ENCODE results near the gene ZFAND2B. TPM values are rescaled to one million over a fixed set of nuclear protein-coding genes. Genes with fewer than 3 reads are reported as not detected.

Gene ZFAND2B
- total RNA-seq, 1 experiment from 2014 or later, result 19.5 TPM

DNA sequence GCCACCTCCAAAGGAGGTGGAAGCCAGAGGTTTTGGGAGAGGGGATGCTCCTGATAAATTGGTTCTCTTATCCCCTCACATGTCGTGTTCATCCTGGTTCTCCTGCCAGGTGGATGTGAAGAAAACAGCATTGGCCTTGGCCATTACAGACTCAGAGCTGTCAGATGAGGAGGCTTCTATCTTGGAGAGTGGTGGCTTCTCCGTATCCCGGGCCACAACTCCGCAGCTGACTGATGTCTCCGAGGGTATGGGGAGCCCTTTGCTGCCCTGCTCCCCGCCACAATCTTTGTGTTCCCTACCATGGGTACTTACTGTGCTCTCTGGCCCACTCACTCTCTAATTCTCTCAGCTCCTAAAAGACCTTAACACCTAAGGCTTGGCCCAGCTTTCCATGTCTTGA lies 25.1 kb upstream of the ZFAND2B start (continued):
- TF ChIP-seq IRF2 (CRISPR knock-in tag; IDR thresholded peaks at IDR 0.05; ENCODE audit: borderline replicate concordance, low read depth), result no peak
- no peak for TF ChIP-seq OVOL2 (CRISPR knock-in tag; IDR thresholded peaks at IDR 0.05; ENCODE audit: borderline replicate concordance)
- TF ChIP-seq PRRX2 (CRISPR knock-in tag; IDR thresholded peaks at IDR 0.05), result no peak
- TF ChIP-seq, protein P1, sequence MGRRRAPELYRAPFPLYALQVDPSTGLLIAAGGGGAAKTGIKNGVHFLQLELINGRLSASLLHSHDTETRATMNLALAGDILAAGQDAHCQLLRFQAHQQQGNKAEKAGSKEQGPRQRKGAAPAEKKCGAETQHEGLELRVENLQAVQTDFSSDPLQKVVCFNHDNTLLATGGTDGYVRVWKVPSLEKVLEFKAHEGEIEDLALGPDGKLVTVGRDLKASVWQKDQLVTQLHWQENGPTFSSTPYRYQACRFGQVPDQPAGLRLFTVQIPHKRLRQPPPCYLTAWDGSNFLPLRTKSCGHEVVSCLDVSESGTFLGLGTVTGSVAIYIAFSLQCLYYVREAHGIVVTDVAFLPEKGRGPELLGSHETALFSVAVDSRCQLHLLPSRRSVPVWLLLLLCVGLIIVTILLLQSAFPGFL (CRISPR knock-in tag; IDR thresholded peaks at IDR 0.05; ENCODE audit: borderline replicate concordance), result no peak
- TF ChIP-seq, protein P2, sequence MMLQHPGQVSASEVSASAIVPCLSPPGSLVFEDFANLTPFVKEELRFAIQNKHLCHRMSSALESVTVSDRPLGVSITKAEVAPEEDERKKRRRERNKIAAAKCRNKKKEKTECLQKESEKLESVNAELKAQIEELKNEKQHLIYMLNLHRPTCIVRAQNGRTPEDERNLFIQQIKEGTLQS (CRISPR knock-in tag; conservative IDR thresholded peaks at IDR 0.05), result no peak
- no peak for TF ChIP-seq SMAD4 (CRISPR knock-in tag; IDR thresholded peaks at IDR 0.05)
- TF ChIP-seq SOX15 (CRISPR knock-in tag; IDR thresholded peaks at IDR 0.05), result no peak
- TF ChIP-seq TEAD1 (CRISPR knock-in tag; IDR thresholded peaks at IDR 0.05), result no peak
- TF ChIP-seq, protein P3, sequence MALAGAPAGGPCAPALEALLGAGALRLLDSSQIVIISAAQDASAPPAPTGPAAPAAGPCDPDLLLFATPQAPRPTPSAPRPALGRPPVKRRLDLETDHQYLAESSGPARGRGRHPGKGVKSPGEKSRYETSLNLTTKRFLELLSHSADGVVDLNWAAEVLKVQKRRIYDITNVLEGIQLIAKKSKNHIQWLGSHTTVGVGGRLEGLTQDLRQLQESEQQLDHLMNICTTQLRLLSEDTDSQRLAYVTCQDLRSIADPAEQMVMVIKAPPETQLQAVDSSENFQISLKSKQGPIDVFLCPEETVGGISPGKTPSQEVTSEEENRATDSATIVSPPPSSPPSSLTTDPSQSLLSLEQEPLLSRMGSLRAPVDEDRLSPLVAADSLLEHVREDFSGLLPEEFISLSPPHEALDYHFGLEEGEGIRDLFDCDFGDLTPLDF (CRISPR knock-in tag; IDR thresholded peaks at IDR 0.05), result no peak
- no peak for TF ChIP-seq ZSCAN18 (CRISPR knock-in tag; IDR thresholded peaks at IDR 0.05)

GRCh38 chr2:219182331-219183150 lies 24.0 kb upstream of the ZFAND2B start:
- TF ChIP-seq, protein P2 (CRISPR knock-in tag; conservative IDR thresholded peaks at IDR 0.05), result no peak
- TF ChIP-seq ZSCAN18 (CRISPR knock-in tag; IDR thresholded peaks at IDR 0.05) (no peak), SMAD3 (CRISPR knock-in tag; IDR thresholded peaks at IDR 0.05; ENCODE audit: borderline replicate concordance) (no peak), TCF7 (CRISPR knock-in tag; IDR thresholded peaks at IDR 0.05; ENCODE audit: low read depth) (no peak), TP53 (CRISPR knock-in tag; IDR thresholded peaks at IDR 0.05) (no peak), ZNF121 (CRISPR knock-in tag; IDR thresholded peaks at IDR 0.05) (no peak), KAT7 (CRISPR knock-in tag; IDR thresholded peaks at IDR 0.05; ENCODE audit: borderline replicate concordance) (no peak), HMGA2 (CRISPR knock-in tag; IDR thresholded peaks at IDR 0.05) (no peak), EMX1 (CRISPR knock-in tag; IDR thresholded peaks at IDR 0.05) (no peak)
- TF ChIP-seq, protein P4, sequence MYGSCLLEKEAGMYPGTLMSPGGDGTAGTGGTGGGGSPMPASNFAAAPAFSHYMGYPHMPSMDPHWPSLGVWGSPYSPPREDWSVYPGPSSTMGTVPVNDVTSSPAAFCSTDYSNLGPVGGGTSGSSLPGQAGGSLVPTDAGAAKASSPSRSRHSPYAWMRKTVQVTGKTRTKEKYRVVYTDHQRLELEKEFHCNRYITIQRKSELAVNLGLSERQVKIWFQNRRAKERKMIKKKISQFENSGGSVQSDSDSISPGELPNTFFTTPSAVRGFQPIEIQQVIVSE (CRISPR knock-in tag; IDR thresholded peaks at IDR 0.05; ENCODE audit: borderline replicate concordance), result no peak
- Mint-ChIP-seq H3K36me3 (peaks cover 27% of the 10 kb centered on the region), H3K9me3 (no peaks in the 10 kb centered on the region), H3K27ac (no peak overlapping the region), H3K4me3 (no peak overlapping the region), H3K27me3 (ENCODE audit: low read depth) (no peaks in the 10 kb centered on the region), H3K4me1 (peaks cover 8% of the 10 kb centered on the region)
- ATAC-seq, result no peak
- ChIA-PET CTCF (interaction anchor here (0.6 to 1.3 kb wide), 2 partner anchors 153 to 179 kb away, joined by 3 read pairs; no protein-coding TSS in a partner anchor), POLR2A (no interaction called here)
- DNase-seq (ENCODE audit: low spot score), result no peak
